HUDEP-2 (cell line): Measurements from ENCODE around the gene PIK3CB.
"Not testable (repeated sequence)": the region's sequence is repeated elsewhere in the genome, so short reads cannot be mapped to it uniquely, and the experiment has no call there.

Experiments used
- DNase-seq, 76 experiments: peaks; one replicate each; lab custom pipeline; 2025; ENCODE audit not compliant: unreplicated experiment in 76 of 76; lab: John Stamatoyannopoulos, UW

The PIK3CB gene

DNA sequence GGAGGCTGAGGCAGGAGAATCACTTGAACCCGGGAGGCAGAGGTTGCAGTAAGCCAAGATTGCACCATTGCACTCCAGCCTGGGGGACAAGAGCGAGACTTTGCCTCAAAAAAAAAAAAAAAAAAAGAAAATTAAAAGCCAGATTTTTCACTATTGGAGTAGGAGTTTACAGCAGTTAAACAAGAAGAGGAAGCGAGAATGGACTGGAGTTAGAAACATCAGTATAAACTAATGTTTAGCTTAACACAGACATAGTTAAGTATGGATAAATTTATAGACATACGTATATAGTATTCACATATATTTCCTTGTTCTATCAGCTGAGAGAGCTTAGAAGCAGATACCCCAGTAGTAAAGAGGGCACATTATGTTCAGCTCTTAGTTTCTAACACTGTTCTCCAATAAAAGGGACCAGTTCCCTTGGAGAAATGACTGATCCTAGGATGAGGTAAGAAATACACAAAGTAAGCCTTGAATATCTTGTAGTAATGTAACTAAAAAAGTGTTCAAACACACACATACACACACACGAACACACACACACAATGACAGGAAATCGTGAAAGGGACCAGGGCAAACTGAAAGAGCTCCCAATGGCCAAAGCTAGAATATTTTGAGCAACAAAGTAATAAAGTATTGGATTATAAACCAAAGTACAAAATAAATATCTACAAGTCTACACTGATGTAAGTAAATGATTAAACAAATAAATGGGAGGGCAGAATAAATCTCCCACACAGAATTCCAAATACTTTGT, 25.1 kb downstream of the PIK3CB start:
- DNase-seq, result no peak

DNA sequence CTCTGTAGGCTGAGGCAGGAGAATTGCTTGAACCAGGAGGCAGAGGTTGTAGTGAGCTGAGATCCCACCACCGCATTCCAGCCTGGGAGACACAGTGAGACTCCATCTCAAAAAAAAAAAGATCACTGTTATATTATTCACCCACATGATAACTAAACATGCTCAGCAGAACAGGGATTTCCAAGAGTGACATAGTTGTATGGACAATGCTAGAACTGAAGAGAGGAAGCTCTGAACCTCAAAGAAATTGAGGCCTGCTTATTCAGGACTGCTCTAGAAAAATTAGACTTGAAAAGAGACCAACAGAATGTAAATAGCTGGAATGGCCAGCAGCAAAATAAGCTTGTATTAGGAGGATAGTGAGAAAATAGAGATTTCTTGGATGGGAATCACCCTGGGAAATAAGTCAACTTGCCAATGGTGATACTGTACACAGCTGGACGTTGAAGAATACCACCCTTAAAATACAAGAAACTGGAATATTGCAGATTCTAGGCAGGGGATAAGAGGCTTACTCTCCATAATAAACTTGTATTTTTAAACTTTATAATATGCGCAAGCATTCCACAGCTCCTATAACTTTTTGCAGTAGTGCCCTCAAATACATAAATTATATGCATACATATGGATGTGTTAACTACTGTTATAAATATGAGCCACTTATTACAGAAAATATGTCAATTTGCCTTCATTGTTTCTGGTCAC, 28.2 kb downstream of the PIK3CB start:
- DNase-seq, result no peak

DNA sequence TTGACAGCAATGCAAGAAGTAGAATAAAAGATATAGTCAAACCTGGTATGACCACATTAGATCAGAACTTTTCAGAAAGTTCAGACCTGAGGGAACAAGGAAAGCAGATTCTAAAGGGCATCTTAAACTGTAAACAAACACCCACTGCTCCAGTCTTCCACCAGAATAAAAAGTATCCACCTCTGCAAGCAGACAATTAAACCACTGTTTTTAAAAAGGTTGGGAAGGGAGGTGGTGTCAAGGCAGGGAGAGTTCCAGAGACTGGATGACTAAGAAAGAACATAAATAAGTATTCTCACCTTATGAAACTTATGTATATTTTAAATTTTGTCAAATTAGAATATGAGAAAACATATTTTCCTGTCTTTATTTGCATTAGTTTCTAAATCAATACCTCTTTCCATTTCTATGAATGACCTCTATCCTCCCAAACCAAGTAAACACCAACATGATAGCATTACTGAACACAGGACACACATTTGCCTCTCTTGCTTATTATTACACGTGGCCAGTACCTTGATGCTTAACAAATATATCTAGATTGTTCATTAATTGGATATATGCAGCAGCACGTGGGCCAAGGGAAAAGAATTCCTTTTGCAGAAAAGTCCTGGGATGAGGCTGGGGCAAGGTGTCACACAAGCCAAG, 31.6 kb downstream of the PIK3CB start:
- DNase-seq, result no peak

GRCh38 chr3:138802223-138802622, 32.5 kb downstream of the PIK3CB start:
- DNase-seq, result not testable (repeated sequence)

- DNase-seq, result no peak
Observed at GRCh38 chr3:138801792-138802191, 32.9 kb downstream of the PIK3CB start.

- no peak for DNase-seq
Observed at GRCh38 chr3:138800248-138800647, 34.5 kb downstream of the PIK3CB start.

DNA sequence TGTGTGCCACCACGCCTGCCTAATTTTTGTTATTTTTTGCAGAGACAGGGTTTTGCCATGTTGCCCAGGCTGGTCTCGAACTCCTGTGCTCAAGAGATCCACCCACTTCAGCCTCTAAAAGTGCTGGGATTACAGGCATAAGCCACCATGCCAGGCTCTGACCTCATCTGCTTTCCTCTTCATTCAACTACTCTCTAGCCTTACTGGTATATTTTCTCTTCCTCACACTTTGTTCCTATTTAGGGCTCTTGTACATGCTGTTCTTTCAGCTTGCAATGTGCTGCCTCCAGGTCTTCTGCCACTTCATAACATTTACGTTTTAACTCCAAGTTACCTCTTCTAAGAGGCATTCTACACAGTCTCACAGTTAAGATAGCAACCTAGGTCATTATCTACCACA, 34.9 kb downstream of the PIK3CB start:
- DNase-seq, result no peak

- DNase-seq, result no peak
Observed at GRCh38 chr3:138797508-138798038, 37.2 kb downstream of the PIK3CB start.

GRCh38 chr3:138796761-138797160, 38.0 kb downstream of the PIK3CB start:
- DNase-seq, result no peak

DNA sequence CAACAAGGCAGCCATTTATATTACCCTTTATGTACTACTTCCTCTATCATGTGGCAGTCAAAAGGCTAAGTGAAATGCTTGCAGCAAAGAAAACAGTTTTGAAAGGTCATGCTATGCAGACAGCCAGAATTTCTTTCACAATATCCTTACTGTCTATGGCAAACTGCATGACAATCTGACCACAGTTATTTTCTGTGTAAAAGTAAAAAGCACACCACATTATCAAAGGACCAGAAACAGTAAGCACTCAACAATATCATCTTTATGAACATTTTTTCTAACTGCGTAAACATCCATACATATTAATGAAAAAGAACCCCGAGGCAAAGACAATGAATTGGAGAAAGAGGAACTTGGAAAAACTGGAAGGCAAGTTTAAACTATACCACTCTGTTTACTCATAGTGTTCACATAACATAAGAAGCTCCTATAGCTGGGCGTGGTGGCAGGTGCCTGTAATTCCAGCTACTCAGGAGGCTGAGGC, 47.9 kb downstream of the PIK3CB start:
- no peak for DNase-seq

- no peak for DNase-seq
Observed at GRCh38 chr3:138785951-138786350, 48.8 kb downstream of the PIK3CB start.

- DNase-seq, result peak in 1 of 76 experiments; percentile 6
Observed at GRCh38 chr3:138785362-138785857, 49.3 kb downstream of the PIK3CB start.

DNA sequence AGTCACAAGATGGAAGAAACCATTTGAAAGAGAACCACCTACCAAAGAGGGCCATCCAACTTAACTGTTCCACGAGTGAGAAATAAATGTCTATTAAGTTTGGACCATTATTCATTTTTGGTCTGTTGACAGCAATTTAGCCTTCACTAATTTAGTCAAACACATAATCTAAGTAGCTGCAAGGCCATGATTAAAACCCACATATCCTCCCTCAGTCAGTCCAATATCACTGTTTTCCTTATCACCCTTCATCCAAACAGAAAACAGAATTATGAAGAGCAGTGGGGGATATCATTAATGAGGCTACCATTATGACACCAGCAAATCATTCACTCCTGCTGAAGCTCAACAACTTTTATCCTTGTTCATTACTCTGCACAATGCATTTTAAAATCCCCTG, 52.0 kb downstream of the PIK3CB start:
- DNase-seq, result peak in 9 of 76 experiments; percentile 1 to 45 (median 25)

DNA sequence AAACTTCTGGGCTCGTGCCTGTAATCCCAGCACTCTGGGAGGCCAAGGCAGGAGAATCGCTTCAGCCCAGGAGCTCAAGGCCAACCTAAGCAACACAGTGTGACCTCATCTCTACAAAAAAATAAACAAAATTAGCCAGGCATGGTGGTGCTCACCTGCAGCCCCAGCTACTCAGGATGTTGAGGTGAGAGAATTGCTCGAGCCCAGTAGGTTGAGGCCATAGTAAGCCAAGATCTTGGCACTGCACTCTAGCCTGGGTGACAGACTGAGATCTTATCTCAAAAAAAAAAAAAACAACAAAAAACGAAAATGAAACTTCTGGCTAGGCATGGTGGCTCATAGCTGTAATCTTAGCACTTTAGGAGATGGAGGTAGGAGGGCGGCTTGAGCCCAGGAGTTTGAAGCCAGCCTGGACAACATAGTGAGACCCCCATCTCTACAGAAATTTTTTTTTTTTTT, 53.7 kb downstream of the PIK3CB start:
- DNase-seq, result peak in 32 of 76 experiments; percentile 2 to 68 (median 18)

DNA sequence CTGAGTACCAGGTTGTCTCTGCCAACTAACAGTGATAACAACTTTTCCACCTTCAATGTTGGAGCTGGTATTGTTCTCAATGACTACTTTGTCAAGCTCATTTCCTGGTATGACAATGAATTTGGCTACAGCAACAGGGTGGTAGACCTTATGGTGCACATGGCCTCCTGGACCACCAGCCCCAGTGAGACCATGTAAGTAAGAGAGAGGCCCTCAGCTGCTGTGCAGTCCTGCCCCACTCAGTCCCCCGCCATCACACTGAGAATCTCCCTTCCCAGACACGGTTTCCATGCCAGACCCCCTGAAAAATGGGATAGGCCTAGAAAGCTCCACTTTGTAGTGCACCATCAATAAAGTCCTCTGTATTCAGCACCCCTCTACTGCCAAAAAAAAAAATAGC, 56.1 kb downstream of the PIK3CB start:
- no peak for DNase-seq

DNA sequence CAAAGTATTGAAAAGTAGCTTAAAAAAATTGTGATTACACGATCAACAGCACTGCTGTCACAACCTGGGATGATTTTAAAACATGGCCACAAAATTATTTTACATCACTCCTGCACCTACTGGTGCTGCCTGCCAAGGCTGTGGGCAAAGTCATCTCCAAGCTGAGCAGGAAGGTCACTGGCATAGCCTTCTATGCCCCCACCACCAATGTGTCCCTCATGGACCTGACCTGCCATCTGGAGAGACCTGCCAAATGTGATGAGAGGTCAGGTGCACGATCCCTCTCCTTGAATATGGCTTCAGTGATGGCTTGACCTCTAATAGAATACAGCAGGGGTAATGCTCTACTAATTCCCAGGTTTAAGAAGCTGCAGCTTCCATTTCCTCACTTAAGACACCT, 57.8 kb downstream of the PIK3CB start:
- no peak for DNase-seq

GRCh38 chr3:138775254-138775595, 59.5 kb downstream of the PIK3CB start:
- DNase-seq, result no peak

GRCh38 chr3:138774529-138775253, 60.0 kb downstream of the PIK3CB start:
- peak in 59 of 76 experiments; percentile 1 to 84 (median 54) for DNase-seq

DNA sequence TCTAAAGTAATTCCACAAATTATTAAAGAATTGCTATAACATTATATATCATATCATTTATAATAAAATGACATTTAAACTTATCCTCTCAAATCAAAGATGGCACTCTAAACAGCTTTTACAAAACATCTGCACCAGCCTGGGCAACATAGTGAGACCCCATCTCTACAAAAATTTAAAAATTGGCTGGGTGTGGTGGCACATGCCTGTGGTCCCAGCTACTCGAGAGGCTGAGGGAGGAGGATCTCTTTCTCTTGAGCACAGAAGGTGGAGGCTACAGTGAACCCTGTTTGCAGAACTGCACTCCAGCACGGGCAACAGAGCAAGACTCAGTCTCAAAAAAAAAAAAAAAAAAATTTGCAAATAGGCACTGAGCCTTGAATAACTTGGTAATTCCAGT, 63.1 kb downstream of the PIK3CB start:
- DNase-seq, result no peak

DNA sequence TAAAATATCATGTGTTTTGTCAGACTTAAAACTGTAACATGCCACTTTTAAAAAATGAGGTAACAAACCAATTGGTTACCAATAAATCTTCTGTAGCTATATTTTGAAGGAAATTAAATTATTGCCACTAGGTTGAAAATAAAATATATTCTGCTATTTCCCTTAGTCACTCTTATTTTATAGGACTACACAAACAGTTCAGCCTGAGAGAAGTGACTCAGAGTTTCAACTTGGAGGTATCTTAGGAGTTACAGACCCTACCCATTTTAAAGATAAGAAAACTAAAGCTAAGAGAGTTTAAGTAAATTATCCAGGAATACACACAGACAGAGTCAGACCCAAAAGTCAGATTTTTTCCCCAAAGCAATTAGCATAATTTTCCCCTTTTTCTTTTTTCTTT, 65.1 kb downstream of the PIK3CB start:
- DNase-seq, result no peak
